Heart right ventricle (tissue), 16 donors: ENCODE results near the gene KIAA0586. TPM values are rescaled to one million over a fixed set of nuclear protein-coding genes. Genes with fewer than 3 reads are reported as not detected.
A peak's percentile ranks its signal among the peaks of the same experiment; 100 is the strongest.

Experiments
- ATAC-seq, 8 donors: fragments of 200-7000 bp; cut with Tn5 transposase; one replicate each; pipeline ENCODE4 v1.9.1; 2020; ENCODE audit warnings: mild to moderate bottlenecking in 8 of 8, moderate library complexity in 8 of 8, moderate number of reproducible peaks in 1 of 8
- DNase-seq, 2 donors: peaks; one replicate each; pipeline ENCODE4 v3.0.0-alpha.2; 2020
- H3K27ac ChIP-seq, 10 donors: fragments of 200-600 bp; sonication (generic) in 2 of 10; one replicate each; pipeline versions ENCODE4 v1.5.0 to v1.8.0; 2020 to 2022; ENCODE audit warnings: mild to moderate bottlenecking in 3 of 10
- H3K27me3 ChIP-seq, 7 donors: fragments of 200-600 bp; one replicate each; pipeline ENCODE4 v1.8.0; 2021 to 2022; ENCODE audit warnings: mild to moderate bottlenecking in 2 of 7
- H3K36me3 ChIP-seq, 9 donors: fragments of 200-600 bp; sonication (generic) in 1 of 9; one replicate each; pipeline versions ENCODE4 v1.5.0 to v1.8.0; 2020 to 2022; ENCODE audit warnings: mild to moderate bottlenecking in 2 of 9
- H3K4me1 ChIP-seq, 9 donors: fragments of 200-600 bp; sonication (generic) in 1 of 9; one replicate each; pipeline versions ENCODE4 v1.5.0 to v1.8.0; 2020 to 2022; ENCODE audit warnings: mild to moderate bottlenecking in 4 of 9
- H3K4me3 ChIP-seq, 10 donors: fragments of 200-600 bp; sonication (generic) in 2 of 10; one replicate each; pipeline versions ENCODE4 v1.5.0 to v1.8.0; 2020 to 2022; ENCODE audit warnings: mild to moderate bottlenecking in 7 of 10, moderate library complexity in 2 of 10
- H3K9me3 ChIP-seq, 11 donors: fragments of 200-600 bp in 10 of 11; sonication (generic) in 2 of 11; one replicate each; pipeline versions ENCODE4 v1.5.0 to v1.8.0; 2013 to 2022; ENCODE audit warnings: mild to moderate bottlenecking in 2 of 11, control low read depth in 1 of 11, moderate library complexity in 1 of 11
- WGBS, 2 donors: extraction: QIAGEN DNeasy Blood & Tissue Kit; methylation state at CpG; one replicate each; pipeline ENCODE4 v1.1.7; 2013; ENCODE audit warnings: inconsistent platforms in 1 of 2; 5-methylcytosine and 5-hydroxymethylcytosine counted together
- intact Hi-C, 10 donors: fragments of 100-400 bp; cut with DNase I; formaldehyde crosslinking; loops; one replicate each; pipeline versions ENCODE4 v1.11.1 to v1.14.2; 2022
- long read RNA-seq, 3 donors: library from polyadenylated mRNA; unstranded; transcript quantifications; one replicate each; pipeline ENCODE4 v2.0.0, GENCODE V29; 2020 to 2021
- polyA plus RNA-seq, 2 donors: library from polyadenylated mRNA; stranded (reverse); fragments of 200-250 nt; gene quantifications; one replicate each; pipeline ENCODE4 v1.2.3, GENCODE V29; 2013
- total RNA-seq, 10 donors: library from RNA; stranded (reverse); fragmentation: NEBNext Ultra II Directional in 3 of 10; extraction: Animal tissue kit (Norgen Biotek cat#: 25700) in 3 of 10; gene quantifications; one replicate each; pipeline versions ENCODE4 v1.2.1 to v1.2.4, GENCODE V29; 2021 to 2023
- TF ChIP-seq, protein P1 (sequence below), 9 donors: fragments of 200-600 bp; sonication (generic) in 2 of 9; IDR thresholded peaks; one replicate each; pipeline versions ENCODE4 v1.5.0 to v1.8.0; 2021 to 2022; ENCODE audit warnings: antibody characterized with exemption in 9 of 9, mild to moderate bottlenecking in 5 of 9, moderate library complexity in 1 of 9
- donor health status: Arrhythmogenic right ventricular cardiomyopathy.
- donor health status: ischemic (EF 13 %, LVEDD 7.1; RV severe dilation, severe dysfunction).
- donor health status: healthy with polysubstance abuse.
- donor health status: DM: no; HTN: yes; CAD: no.
- donor health status: DM: no; HTN: no; CAD: no.
- donor health status: ischemic (EF 25% LVEDD 6.9; RV normal size, moderate dysfunction).
- donor health status: ischemic (EF 25% LVEDD 5.7; RV mildly dilated, moderate dysfunction).
- donor health status: healthy.
- donor health status: DM: yes; HTN: yes; CAD: no.
- donor health status: Ischemic cardiomyopathy.
- donor health status: ischemic (EF 35%, LVEDD 5.7; RV mildly dilated, moderate dysfunction).
- donor health status: nonischemic (EF 11% LVEDD 7.7; RV severe dilation, severe dysfunction).
- donor health status: DM: yes; HTN: yes; CAD: no.
- donor health status: PGD.
- donor health status: ischemic (EF 29% LVEDD 5.4; RV normal size, mild dysfunction).
- donor health status: nonischemic (EF 23%, LVEDD 6.1; RV moderate dilation, normal function).

Gene KIAA0586
- 10 to 100 TPM in 9 of 10 donors, 1 to 10 TPM in 1; 8.0 to 15.9 (median 12.4) TPM for total RNA-seq
- polyA plus RNA-seq = 1 to 10 TPM; 3.8 to 6.3 TPM
- long read RNA-seq, donor 1, partial matches to known transcripts = 2 of 4 reads
- long read RNA-seq, donor 1, other reads (novel, unspliced or antisense) = 2 of 4 reads
- long read RNA-seq, donor 2, partial matches to known transcripts = 4 of 4 reads
- long read RNA-seq, donor 2, other reads (novel, unspliced or antisense) = 0 of 4 reads
- long read RNA-seq, donor 3, partial matches to known transcripts = 23 of 30 reads
- long read RNA-seq, donor 3, other reads (novel, unspliced or antisense) = 6 of 30 reads

DNA sequence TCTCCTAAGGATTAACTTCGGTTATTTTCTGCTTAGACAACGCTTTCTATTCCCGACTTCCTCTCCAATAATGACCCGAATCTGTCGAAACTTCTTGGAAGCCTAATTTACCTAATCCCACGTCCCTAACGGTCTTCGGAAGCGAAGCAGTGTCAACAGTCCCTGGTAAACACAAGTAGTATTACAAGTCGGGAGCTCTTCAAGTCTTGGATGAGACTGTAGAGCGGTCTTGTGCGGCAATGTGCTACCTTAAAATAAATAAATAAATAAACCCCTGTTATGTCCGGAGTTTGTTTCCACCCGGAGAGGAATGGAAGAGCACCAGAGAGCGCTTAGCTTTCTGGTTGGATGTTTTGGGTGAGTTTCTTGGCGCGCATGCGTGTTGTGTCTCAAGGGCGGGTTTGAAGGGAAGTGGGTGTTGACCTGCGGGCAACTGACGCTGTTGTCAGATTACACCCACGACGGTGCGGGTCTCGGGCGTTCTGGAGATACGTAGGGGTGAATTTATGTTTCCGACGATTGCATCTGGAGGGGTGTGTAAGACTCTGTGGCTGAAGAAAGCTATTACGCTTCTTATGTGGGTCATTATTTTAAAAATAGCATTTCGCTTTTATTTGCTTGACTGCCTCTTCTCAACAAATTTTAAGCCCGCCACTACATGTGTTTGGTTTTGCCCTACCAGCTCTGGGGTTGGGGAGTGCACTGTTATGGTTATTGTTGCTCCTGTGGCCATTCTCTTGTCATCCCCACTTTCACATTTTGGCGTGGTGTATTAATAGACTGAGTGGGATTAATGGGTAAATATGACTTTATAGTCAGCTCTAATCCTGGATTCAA, at the start of gene KIAA0586, which contains the start of gene TIMM9:
TSS of gene KIAA0586 (plus strand) at position 439 of the 837 bp plus-strand sequence. CDS start 546 bp downstream, outside the sequence.
TSS of gene TIMM9 (minus strand) at position 251 of the 837 bp plus-strand sequence. CDS start 15,586 bp downstream, outside the sequence.
- Histone ChIP-seq H3K4me1 (peaks cover 0 to 41% (median 23%) of the 10 kb centered on the region in 9 donors), H3K36me3 (peaks cover 0 to 46% (median 8%) of the 10 kb centered on the region in 9 donors), H3K4me3 (peak within 1 kb of the TSS; percentile 75 to 96 (median 81)), H3K27ac (peak within 1 kb of the TSS; percentile 69 to 99 (median 91)), H3K27me3 (no peaks in the 10 kb centered on the region), H3K9me3 (no peaks in the 10 kb centered on the region)
- intact Hi-C loops = loop anchor here in 1 of 10 donors (10.0 kb wide), 1 partner anchor 827 kb away; no protein-coding TSS in a partner anchor
- TF ChIP-seq, protein P1, sequence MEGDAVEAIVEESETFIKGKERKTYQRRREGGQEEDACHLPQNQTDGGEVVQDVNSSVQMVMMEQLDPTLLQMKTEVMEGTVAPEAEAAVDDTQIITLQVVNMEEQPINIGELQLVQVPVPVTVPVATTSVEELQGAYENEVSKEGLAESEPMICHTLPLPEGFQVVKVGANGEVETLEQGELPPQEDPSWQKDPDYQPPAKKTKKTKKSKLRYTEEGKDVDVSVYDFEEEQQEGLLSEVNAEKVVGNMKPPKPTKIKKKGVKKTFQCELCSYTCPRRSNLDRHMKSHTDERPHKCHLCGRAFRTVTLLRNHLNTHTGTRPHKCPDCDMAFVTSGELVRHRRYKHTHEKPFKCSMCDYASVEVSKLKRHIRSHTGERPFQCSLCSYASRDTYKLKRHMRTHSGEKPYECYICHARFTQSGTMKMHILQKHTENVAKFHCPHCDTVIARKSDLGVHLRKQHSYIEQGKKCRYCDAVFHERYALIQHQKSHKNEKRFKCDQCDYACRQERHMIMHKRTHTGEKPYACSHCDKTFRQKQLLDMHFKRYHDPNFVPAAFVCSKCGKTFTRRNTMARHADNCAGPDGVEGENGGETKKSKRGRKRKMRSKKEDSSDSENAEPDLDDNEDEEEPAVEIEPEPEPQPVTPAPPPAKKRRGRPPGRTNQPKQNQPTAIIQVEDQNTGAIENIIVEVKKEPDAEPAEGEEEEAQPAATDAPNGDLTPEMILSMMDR (IDR thresholded peaks at IDR 0.05) = peak in 1 of 9 donors; percentile 3
- DNase-seq (peak; percentile 94 to 97), ATAC-seq (peak; percentile 97 to 99 (median 98))
- WGBS, 2 donors = 0% methylated on average over 33 of the region's 33 CpGs

DNA sequence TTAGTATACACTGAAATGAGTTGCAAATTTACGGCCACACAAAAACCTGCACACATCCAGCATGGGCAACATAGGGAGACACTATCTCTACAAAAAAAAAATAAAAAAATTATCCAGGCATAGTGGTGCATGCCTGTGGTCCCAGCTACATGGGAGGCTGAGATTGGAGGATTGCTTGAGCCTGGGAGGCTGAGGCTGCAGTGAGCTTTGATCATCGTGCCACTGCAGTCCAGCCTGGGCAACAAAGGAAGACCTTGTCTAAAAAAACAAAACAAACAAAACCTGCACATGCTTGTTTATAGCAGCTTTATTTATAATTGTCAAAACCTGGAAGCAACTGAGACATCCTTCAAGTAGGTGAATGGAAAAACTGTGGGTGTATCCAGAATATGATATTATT, 36.7 kb upstream of the KIAA0586 start:
- peaks cover 0 to 7% (median 4%) of the 10 kb centered on the region in 9 donors for H3K4me1 ChIP-seq
- ATAC-seq = no peak
- no peak for DNase-seq
- intact Hi-C loops = loop anchor here in 2 of 10 donors (10.0 kb wide), 2 partner anchors 276 to 286 kb away; no protein-coding TSS in a partner anchor
- H3K36me3 ChIP-seq = peaks cover 0 to 8% (median 0%) of the 10 kb centered on the region in 9 donors
- H3K4me3 ChIP-seq = no peak overlapping the region
- TF ChIP-seq, protein P1 (IDR thresholded peaks at IDR 0.05) = no peak
- WGBS, 2 donors = 88 to 95% methylated on average over 2 of the region's 2 CpGs
- H3K9me3 ChIP-seq = no peaks in the 10 kb centered on the region
- H3K27me3 ChIP-seq = no peaks in the 10 kb centered on the region
- H3K27ac ChIP-seq = no peak overlapping the region

DNA sequence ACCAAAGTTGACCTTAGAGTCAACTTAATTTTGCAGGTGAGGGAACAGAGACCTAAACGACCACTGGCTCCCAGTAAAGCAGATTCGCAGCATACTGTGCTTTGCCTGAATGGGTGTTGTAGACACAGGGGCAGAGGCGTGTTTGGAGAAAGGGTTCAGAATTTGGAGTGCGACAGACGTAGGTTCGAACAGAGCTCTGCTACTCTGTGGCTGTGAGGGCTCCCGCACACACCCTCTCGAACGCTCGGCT, 32.0 kb upstream of the KIAA0586 start:
- intact Hi-C loops = loop anchor here in 3 of 10 donors (5.0 to 10.0 kb wide), 3 partner anchors 281 to 291 kb away; no protein-coding TSS in a partner anchor
- DNase-seq (no peak), ATAC-seq (peak in 1 of 8 donors; percentile 31)
- Histone ChIP-seq H3K27me3 (no peaks in the 10 kb centered on the region), H3K36me3 (no peaks in the 10 kb centered on the region), H3K9me3 (no peaks in the 10 kb centered on the region), H3K4me1 (peaks cover 0 to 13% (median 5%) of the 10 kb centered on the region in 9 donors), H3K27ac (peak overlapping the region in 9 of 10 donors; percentile 60 to 87 (median 80)), H3K4me3 (peak overlapping the region in 9 of 10 donors; percentile 51 to 67 (median 56))
- WGBS, 2 donors = 11 to 15% methylated on average over 10 of the region's 10 CpGs
- TF ChIP-seq, protein P1 (IDR thresholded peaks at IDR 0.05) = no peak
